ENCODE results near the gene CHAT.
"Not testable (repeated sequence)": the region's sequence is repeated elsewhere in the genome, so short reads cannot be mapped to it uniquely, and the experiment has no call there.

Gene CHAT

DNA sequence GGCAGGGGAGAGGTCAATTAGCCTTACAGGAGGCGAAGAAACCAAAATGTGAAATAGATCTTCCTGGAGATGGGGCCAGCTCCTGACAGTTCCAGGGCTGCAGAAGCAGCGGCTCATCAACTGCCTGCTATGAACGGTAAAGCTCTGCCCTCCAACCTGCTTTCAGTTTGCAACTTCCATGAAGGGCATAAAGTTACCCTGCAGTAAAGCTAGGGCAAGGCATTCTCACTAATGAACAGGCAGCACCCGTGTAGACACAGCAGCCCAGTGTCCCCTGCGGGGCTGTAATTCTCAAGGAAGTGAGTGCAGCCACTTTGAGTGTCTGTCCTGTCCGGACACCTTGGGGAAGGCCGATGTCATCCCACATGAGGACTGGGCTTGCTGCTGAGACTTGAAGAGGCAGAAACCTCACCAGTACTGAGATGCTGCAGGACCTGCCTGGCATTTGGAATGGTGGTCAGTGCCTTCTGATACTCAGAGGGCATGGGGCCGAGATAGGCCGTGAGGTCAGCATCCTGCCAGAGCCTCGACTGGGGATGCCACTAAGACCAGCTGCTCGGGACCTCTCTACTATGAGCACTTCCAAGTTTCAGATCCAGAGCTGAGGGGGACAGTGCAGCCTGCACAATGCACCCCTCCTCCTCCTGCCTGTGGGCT is 39.6 kb downstream of the CHAT start:
- DNase-seq = no peak

DNA sequence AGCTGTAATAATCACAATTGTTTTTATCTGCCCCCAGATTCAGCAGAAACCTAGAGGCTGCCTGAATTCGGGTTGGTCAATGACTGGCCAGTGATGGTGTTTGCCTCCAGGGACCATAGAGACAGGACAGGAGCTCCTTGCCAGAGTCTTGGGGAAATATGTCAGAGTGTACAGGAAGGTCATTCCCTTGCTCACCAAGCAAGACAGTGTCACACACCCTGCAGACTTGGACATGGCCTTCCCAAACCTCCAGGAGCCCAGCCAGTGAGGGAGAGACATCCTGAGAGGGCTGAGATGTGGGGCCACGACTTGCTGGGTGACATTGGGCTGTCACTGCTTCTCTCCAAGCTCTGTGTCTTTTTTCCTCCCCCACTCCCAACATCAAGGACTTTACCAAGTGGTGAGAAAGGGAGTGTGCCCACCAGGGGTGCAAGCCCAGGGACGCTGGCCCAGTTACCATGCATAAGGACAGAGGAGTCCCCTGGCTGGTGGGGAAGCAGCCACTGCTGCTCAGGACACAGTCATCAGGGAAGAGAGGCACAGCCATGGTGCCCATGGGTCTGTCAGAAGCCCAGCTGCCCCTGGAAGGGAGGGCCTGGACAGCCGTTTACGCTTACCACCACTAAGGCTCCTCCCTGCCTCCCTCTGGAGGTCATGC is 40.3 kb downstream of the CHAT start:
- no peak for DNase-seq

DNA sequence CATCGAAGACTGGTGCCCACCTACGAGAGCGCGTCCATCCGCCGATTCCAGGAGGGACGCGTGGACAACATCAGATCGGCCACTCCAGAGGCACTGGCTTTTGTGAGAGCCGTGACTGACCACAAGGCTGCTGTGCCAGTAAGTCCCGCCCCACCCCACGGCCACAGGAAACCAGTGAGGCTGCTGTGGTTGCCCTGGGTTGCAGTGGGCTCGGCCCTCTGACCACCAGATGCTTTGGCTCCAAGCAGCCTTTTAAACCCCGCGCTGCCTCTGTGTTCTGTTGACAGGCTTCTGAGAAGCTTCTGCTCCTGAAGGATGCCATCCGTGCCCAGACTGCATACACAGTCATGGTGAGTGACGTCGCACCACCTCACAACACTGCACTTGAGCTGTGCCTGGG is 41.3 kb downstream of the CHAT start:
- DNase-seq = no peak

DNA sequence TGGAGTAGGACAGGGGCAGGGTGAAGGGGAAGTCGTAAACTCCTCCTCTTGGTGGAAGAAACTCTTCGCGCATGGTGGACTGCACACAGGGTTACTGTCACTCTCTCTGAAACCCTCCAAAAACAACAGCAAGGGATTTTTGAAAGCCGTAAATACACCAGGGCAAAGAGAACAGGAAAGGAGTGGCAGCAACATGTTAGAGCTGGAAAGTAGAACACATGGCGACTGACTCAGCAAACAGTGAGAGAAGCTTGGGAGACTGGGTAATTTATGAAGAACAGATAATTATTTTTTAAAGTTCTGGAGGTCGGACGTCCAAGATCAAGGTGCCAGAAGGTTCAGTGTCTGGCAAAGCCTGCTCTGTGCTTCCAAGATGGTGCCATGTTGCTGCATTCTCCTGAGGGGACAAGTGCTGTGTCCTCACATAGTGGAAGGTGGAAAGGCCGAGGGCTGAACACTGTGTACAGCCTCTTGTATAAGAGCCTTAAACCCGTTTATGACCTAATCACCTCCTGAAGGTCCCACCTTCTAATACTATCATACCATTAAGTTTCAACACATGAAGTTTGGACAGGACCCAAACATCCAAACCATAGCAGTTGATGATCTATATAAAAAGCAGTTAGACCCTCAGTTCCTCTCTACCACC is 43.1 kb downstream of the CHAT start:
- DNase-seq = no peak

DNA sequence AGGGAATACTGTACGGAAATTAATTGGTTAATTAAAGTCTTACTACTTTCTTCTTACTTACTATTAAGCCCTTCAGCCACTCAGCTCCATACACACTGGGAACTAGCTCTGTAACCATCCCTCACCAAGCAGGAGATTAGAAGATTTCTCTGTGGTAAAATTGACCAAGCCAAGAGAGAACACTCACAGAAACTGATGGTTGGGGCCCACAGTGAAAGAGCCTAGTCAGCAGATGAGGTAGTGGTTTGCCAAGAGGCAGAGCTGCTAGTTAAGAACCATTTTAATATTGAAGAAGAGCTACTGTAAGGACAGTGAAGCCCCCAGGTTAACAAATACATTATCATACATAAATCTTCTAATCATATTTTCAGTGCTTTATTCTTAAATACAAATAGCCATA is 43.8 kb downstream of the CHAT start:
- no peak for DNase-seq

DNA sequence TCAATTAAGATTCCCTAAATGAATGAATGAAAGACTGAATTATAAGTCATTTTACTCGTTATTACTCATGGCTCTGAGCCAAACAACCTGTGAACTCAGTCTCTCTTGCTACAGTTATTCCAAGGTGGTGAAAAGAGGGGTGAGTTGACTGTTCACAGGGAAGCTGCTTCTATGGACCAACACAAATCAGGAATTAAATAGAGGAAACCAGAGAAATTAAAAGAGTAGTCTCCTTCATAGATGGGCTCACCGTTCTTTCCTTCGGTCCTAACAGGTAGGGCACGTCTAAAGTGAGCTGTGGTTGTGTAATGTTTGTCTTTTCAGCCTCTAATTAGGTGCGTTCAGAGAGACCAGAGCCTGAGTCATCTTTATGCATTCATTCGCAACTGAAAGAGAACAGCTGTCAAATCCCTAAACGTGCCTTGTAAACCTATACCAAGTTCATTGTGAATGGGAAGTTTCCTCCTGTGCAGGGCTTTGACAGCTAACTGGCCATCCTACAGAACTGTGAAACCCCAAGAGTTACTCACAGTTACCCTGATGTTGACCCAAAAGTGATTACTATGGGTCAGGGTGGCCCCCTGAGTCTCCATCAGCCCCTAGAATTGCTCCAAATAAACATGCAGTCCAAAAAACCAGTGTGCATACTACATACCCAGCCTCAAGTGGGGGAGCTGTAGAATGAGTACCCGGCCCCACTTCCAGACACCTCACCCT is 47.5 kb downstream of the CHAT start:
- DNase-seq = no peak

DNA sequence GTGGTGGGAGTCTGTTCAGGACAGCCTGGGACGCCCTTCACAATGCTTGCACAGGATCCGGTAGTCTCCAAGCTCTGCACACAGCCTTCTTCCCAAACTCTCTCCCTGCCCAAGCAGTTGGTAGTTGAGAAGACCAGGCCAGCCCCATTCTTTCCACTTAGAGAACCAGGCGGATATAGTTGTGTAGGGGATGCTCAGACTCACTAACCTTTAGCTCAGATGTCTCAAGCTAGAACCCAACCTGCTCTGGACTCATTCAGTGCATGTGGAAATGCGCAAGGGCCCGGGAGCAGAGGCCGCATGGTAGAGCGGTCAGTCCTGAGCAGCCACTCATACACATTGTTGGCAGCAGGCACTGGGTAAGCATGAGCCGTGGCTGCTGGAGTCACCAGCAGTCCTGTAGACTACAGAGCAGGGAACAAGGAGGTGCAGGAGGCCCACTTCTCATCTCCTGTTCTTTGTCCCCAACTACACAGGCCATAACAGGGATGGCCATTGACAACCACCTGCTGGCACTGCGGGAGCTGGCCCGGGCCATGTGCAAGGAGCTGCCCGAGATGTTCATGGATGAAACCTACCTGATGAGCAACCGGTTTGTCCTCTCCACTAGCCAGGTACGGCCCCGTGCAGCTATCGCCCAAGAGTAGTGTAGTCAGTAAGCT is 48.5 kb downstream of the CHAT start:
- DNase-seq = no peak

DNA sequence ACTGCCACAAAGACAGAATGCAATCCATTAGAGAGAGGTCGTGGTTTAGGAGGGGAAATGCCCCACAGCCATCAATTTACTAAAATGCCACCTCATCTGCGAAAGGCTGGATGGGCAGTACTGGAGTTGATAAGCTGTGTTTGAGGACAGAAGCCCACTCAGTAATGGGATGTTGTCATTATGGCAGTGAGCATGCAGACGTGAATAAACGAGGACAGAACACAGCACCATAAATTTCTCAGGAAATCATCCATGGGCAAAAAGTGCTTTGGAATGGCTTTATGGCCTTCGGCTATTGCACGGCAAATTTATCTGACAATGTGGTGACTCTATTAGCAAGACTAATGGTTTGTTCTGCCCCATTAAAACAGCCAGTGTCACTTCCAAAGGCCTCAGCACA is 49.8 kb downstream of the CHAT start:
- DNase-seq = no peak

DNA sequence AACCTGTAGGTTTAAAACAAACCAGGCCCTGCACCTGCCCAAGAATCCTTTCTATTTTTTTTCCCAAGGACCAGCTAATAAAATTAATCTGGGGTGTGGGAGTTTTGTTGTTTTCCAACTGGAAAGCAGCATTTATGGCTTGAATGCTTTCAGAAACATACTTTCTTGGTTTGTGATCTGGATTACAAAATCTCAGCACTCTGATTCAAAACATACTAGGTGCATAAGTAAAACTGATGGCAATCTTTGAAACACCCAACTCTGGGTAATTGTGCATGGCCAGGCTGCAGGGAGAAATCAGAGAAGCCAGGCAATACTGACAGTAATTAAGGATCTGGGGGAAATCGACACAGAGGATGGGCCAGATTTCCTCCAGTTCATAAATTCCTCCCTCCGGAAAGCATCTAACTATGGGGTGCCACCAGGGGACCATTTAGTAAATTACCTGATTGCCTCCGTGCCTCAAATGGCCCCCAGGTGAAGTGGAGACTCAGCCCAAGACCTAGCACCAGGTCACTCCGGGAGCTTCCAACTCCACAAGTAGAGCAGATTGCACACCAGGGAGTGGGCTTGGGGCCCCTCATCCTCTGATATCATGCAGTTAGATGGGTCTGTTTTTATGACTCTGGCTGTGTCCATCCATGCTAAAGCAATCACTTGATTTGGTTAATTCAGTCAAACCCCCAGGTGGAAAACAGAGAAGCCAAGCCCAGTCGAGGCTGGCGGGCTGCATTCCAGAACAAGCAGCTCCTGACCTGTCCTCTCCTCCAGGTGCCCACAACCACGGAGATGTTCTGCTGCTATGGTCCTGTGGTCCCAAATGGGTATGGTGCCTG is 50.4 kb downstream of the CHAT start:
- DNase-seq = no peak

DNA sequence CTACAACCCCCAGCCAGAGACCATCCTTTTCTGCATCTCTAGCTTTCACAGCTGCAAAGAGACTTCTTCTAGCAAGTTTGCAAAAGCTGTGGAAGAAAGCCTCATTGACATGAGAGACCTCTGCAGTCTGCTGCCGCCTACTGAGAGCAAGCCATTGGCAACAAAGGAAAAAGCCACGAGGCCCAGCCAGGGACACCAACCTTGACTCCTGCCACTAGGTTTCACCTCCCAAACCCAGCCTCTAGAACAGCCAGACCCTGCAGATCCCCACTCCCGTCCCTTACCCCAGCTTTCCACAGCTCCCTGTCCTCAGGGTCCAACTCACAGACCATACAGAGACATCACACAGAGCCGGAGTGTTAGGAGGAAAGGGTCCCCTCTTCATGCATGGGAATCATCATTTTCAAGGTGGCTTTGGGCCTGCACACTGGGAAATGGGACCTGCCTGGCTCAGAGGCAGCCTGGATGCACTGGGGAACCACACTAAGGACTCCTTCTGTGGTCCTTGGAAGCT is 51.1 kb downstream of the CHAT start:
- no peak for DNase-seq

DNA sequence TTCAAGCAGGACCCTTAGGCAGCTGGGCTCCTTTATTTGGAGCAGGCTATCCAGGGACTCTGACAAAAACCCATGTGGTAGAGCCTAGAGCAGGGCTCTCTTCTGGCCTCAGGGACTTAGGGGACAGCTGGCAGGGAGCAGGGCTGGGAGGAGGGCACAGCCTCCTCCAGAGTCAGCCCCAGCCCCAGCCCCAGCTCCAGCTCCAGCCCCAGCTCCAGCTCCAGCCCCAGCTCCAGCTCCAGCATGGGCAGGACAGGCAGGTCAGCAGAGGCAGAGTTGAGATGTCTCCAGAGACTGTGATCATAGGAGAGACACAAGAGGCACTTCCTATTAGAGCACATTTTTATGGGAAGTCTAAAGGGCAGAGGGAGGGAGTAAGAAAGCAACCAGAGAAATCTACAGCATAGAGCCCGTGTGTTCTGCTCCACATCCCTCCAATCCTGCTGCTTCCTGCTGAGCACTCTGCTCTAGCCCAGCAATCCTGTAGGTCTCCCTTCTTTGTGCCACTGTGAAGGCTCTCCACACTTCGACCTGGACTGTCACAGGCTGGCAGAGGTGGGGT is 52.3 kb downstream of the CHAT start:
- DNase-seq = no peak

DNA sequence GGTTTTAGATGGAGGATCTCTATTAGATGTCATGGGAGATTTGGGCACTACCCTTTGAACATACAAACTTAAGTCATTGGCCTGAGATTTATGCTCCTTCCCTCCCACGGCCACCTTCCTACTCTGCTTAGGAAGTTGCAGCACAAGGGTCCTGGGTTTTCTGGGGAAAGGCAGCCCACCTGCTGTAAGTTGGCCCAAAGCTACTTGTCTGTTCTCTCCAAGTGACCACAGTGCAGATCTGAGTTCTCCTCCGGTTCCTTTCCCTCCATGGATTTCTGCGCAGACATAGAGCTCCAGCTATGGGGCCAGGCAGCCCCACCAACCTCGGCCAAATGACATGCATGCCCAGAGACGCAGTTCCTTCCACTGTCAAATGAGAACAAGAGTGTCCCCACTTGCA is 52.8 kb downstream of the CHAT start:
- no peak for DNase-seq

DNA sequence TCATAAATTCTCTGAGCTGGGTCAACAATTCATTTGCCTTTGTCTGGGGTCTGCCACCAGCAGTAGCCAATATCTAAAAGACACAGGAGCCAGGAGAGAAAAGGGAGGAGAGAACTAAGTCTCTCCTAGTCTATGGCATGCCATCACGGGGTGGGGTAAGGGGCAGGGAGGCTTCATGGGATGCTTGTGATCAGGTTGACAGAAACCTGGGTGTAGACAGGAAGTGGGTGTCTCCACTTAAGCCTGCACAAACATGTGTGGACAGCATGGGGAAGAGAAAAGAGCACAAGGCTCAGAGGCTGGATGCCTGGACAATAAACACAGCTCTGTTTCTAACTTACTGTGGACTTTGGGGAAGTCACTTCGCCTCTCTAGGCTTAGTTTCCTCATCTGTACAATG is 54.2 kb downstream of the CHAT start:
- no peak for DNase-seq

DNA sequence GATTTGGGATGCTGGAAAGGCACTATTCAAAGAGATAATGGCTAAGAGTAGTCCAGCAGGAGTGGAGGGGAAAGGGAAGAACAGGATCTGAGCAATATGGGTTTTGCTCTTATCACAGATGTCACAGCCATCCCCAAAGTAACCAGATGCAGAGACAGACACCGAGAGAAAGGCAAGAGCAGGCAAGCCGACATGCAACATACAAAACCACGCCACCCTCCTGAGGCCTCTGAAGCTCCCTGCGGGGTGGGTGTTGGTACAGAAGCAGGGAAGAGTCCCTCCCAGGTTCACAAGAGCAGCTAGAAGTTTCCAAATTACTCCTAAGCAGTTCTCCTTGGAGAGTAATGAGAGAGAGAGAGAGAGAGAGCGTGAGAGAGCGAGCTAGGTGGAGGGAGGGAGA is 54.8 kb downstream of the CHAT start:
- no peak for DNase-seq

DNA sequence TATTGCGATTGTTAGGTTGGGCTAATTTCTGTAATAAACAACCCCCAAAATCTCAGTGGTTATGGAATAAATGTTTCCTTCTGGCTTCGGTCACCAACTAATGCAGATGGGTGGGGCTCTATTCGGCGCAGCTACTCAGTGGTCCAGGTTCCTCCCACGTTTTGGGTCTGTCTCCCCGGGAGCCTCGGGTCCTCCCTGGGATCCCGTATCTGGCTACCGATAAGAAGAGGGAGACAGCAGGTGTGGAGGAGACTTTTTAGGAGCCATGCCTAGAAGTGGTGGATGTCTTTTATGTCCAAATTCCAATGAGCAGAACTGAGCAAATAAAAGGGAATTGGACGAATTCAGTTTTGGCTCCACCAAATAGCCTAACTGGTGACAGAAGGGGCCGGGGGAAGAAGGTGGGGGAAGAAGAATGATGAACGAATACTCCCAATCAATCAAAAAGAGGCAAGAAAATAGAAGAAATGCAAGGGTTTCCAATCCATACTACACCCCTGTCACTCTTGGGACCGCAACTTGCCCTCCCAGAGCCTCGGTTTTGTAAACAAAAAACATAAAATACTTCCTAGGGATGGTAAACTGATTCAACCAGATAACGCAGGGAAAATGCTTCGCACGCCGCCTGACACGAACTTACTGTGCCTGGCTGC is 65.1 kb downstream of the CHAT start:
- no peak for DNase-seq

DNA sequence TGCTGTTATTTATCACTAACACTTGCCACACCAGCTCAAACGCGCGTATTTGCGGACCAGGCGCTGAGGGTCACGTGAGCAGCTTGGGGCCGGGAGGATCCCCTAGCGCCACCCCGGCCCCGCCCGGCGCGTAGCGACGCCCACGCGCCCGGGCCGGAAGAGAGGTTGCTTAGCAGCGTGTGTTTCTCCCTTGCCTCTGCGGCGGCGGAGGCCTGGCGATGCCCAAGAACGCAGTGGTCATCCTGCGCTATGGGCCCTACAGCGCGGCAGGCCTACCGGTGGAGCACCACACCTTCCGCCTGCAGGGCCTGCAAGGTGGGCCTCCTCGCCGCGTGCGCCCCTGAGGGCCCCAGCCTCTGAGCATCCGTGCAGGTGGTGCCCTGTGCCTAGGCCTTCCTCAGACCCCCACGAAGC is 65.7 kb downstream of the CHAT start, which contains the start of gene C10orf53:
C10orf53 (plus strand) TSS at position 172 of the 414 bp plus-strand sequence; CDS start at position 219, 47 bp downstream.
- DNase-seq = no peak

DNA sequence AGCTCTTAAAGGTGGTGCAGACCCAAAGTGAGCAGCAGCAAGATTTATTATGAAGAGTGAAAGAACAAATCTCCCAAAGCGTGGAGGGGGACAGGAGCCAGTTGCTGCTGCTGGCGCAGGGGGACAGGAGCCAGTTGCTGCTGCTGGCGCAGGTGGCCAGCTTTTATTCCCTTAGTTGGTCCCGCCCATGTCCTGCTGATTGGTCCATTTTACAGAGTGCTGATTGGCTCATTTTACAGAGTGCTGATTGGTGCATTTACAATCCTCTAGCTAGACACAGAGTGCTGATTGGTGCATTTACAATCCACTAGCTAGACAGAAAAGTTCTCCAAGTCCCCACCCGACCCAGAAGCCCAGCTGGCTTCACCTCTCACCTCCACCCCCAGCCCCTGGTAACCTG is 68.6 kb downstream of the CHAT start:
- DNase-seq = not testable (repeated sequence)

DNA sequence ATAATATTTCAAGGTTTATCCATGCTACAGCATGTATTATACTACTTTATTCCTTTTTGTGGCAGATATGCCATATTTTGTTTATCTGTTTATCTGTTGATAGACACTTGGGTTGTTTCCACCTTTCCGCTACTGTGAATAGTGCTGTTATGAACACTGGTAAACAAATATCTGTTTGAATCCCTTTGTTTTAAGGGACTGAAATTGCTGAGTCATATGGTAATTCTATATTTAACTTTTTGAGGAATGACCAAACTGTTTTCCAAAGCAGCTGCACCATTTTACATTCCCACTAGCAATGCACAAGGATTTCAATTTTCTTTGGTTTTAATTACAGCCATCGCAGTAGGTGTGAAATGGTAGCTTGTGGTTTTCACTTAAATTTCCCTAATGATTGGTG is 69.0 kb downstream of the CHAT start:
- no peak for DNase-seq

DNA sequence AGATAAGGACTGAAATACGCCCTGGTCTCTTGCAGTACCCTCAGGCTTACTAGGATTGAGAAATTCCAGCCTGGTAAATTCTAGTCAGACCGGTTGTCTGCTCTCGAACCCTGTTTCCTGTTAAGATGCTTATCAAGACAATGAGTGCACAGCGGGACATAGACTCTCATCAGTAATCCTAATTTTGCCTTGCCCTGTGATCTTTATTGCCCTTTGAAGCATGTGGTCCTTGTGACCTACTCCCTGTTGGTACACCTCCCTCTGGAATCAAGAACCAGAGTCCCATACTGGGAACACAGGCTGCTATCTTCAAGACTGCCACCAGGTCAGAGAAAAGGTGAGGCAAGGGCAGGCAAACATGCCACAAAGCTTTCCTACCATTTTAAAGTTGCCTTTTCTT is 72.8 kb downstream of the CHAT start:
- no peak for DNase-seq

DNA sequence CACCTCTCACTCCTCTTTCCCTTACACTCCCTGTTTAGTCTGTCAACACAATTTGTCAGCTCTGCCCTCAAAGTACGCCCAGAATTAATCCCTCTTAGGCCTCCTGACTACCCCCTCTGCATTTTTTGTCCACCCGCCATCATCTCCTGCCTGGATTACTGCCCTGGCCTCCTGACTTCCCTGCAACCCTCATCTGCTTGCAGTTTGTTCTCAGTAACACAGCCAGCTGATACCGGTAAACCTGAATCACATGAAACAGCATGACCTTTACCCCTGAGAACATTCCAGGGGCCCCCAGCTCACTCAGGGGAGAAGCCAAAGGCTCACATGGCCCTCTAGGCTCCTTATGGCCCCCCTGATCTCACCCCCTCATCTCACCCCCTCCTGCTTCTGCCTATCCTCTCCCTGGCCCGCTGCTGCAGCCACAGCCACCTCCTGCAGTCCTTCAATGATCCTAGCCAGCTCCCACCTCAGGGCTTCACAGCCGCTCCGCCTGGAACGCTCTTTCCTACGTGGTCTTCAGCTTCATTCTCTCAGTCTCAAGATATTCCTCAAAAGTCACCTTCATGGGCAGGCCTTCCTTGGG is 74.5 kb downstream of the CHAT start:
- no peak for DNase-seq

DNA sequence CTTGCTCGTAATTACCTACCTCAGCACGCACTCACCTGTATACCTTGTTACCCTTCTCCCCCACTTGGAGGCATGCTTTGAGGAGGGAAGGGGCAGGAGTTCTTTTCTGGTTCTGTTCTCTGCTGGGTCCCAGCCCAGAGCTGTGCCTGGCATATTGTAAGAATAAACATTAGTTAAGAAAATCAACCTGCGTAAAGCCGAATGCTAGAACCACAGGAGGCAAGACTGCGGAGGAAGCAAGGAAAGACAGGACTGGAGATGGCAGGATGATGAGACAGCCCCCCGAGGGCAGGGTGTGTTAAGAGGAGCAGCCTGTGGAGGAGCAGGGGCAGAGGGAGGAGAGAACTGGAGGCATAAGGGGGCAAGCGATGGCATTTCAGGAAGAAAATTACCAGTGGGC is 75.1 kb downstream of the CHAT start:
- DNase-seq = no peak
